HepG2 (cell line): Measurements from ENCODE around the gene PPP1R12B. TPM values are rescaled to one million over a fixed set of nuclear protein-coding genes. Genes with fewer than 3 reads are reported as not detected.
"Not testable (repeated sequence)": the region's sequence is repeated elsewhere in the genome, so short reads cannot be mapped to it uniquely, and the experiment has no call there.

ENCODE experiments used
- ATAC-seq: fragments of 200-7000 bp; cut with Tn5 transposase; 3 replicates; pipeline ENCODE4 v1.9.1; 2020; ENCODE audit warnings: mild to moderate bottlenecking, moderate library complexity
- BruUV-seq: library from RNA; stranded (reverse); fragments of 400-500 nt; replicated peaks from 2 replicates; lab custom pipeline; 2021; lab: Mats Ljungman, UMichigan
- CTCF ChIA-PET: fragments of 300-600 bp; formaldehyde crosslinking; extraction: SDS; loops from one replicate; lab custom pipeline; 2021; ENCODE audit warnings: low total read pairs, inconsistent platforms, low intra/inter-chr PET ratio; lab: Yijun Ruan, JAX
- POLR2A ChIA-PET: fragments of 350-600 bp; sonication (Branson Sonifier 250); formaldehyde crosslinking; loops from one replicate; lab custom pipeline; 2020; ENCODE audit warnings: antibody characterized with exemption, inconsistent platforms; lab: Yijun Ruan, JAX
- DNase-seq: peaks from one replicate; pipeline ENCODE4 v3.0.0-alpha.2; 2015; ENCODE audit warnings: low spot score
- FAIRE-seq: peaks from 3 replicates; lab custom pipeline; 2011; peaks lifted over from hg19 to GRCh38; lab: Jason Lieb, UNC
- H2AFZ ChIP-seq: one replicate; pipeline ENCODE4 v1.6.1; 2011; ENCODE audit warnings: low read length, inconsistent platforms
- H3K27ac ChIP-seq: fragments of 300-600 bp; 3 replicates; pipeline ENCODE4 v1.8.0; 2011; ENCODE audit warnings: mixed run types, mild to moderate bottlenecking, mixed read lengths, low read length, inconsistent platforms; ENCODE audit not compliant: insufficient read depth; ENCODE audit errors: extremely low read length
- H3K27me3 ChIP-seq, 2 experiments: fragments of 200-600 bp in 1 of 2; 2 replicates in 1 of 2; 3 replicates in 1 of 2; pipeline versions ENCODE4 v1.6.0 to v1.8.0; 2011; ENCODE audit warnings: low read length in 2 of 2, mild to moderate bottlenecking in 2 of 2, moderate library complexity in 2 of 2, inconsistent platforms in 1 of 2; ENCODE audit not compliant: insufficient read depth in 2 of 2, control insufficient read depth in 1 of 2
- H3K36me3 ChIP-seq, 2 experiments: fragments of 200-600 bp in 1 of 2; replicated peaks in 1 of 2; 2 replicates in 1 of 2; 3 replicates in 1 of 2; pipeline versions ENCODE4 v1.5.1 to v1.8.0; 2011; ENCODE audit warnings: low read length in 2 of 2, inconsistent platforms in 1 of 2; ENCODE audit not compliant: insufficient read depth in 2 of 2, control insufficient read depth in 1 of 2
- H3K4me1 ChIP-seq: 2 replicates; pipeline ENCODE4 v1.5.1; 2012; ENCODE audit warnings: low read length, inconsistent platforms; ENCODE audit not compliant: insufficient read depth
- H3K4me2 ChIP-seq: 2 replicates; pipeline ENCODE4 v1.6.0; 2011; ENCODE audit warnings: low read depth, low read length, inconsistent platforms
- H3K4me3 ChIP-seq, 3 experiments: fragments of 200-600 bp in 1 of 3; sonication (generic), shearing (Covaris generic) in 1 of 3; replicated peaks in 1 of 3; 2 replicates each; pipeline ENCODE4 v1.5.1; 2011 to 2016; ENCODE audit warnings: low read length in 3 of 3, inconsistent platforms in 2 of 3, low read depth in 2 of 3, mild to moderate bottlenecking in 2 of 3, control low read depth in 1 of 3, mixed read lengths in 1 of 3; ENCODE audit not compliant: insufficient read depth in 1 of 3
- H3K79me2 ChIP-seq: one replicate; pipeline ENCODE4 v1.6.1; 2011; ENCODE audit warnings: low read length, inconsistent platforms; ENCODE audit not compliant: insufficient read depth
- H3K9ac ChIP-seq: 2 replicates; pipeline ENCODE4 v1.6.0; 2011; ENCODE audit warnings: mild to moderate bottlenecking, low read depth, low read length, inconsistent platforms; ENCODE audit not compliant: insufficient read depth
- H3K9me3 ChIP-seq: 2 replicates; pipeline ENCODE4 v1.5.1; 2012; ENCODE audit warnings: mild to moderate bottlenecking, low read length
- H4K20me1 ChIP-seq: 2 replicates; pipeline ENCODE4 v1.6.0; 2011; ENCODE audit warnings: inconsistent platforms, mild to moderate bottlenecking, low read length, moderate library complexity; ENCODE audit not compliant: insufficient read depth
- FOXJ3 ChIP-seq: sonication (generic); formaldehyde crosslinking; IDR thresholded peaks from 2 replicates; pipeline ENCODE4 v1.4.0; 2020; ENCODE audit warnings: missing genetic modification reagents, mild to moderate bottlenecking, borderline replicate concordance
- WGBS: methylation state at CpG from one replicate; pipeline ENCODE4 v1.1.6; 2017; ENCODE audit warnings: low lambda C conversion rate; 5-methylcytosine and 5-hydroxymethylcytosine counted together
- in situ Hi-C: cut with HindIII; loops from 2 replicates; pipeline ENCODE4 v1.10.0; 2017; ENCODE audit warnings: low pct_unique_long_range_greater_than_20kb; ENCODE audit not compliant: extremely low pct_ligation_motif_present
- intact Hi-C: fragments of 100-400 bp; cut with micrococcal nuclease; formaldehyde crosslinking; loops from one replicate; pipeline ENCODE4 v1.10.0; 2022; ENCODE audit not compliant: unreplicated experiment
- polyA plus RNA-seq, 8 experiments: library from polyadenylated mRNA; depleted of rRNA in 3 of 8; stranded (reverse) in 7 of 8; unstranded in 1 of 8; fragments of >200 nt; fragmentation: Illumina TruSeq in 4 of 8; extraction: Trizol in 4 of 8; gene quantifications; 2 replicates each; pipeline versions ENCODE4 v1.2.1 to v1.2.3, GENCODE V29; 2011 to 2016; ENCODE audit warnings: low read depth in 4 of 8, missing spikeins in 1 of 8, mixed read lengths in 1 of 8; ENCODE audit not compliant: insufficient read depth in 1 of 8
- total RNA-seq, 5 experiments: library from RNA; depleted of rRNA; stranded (reverse); fragments of >200 nt; fragmentation: Illumina TruSeq; extraction: Trizol; gene quantifications; 2 replicates each; pipeline ENCODE4 v1.2.3, GENCODE V29; 2016; ENCODE audit warnings: low read depth in 1 of 5
- TF ChIP-seq, protein P1 (sequence below): sonication (generic); formaldehyde crosslinking; IDR thresholded peaks from 2 replicates; pipeline ENCODE4 v1.4.0; 2020; ENCODE audit warnings: mild to moderate bottlenecking, missing genetic modification reagents, borderline replicate concordance

The PPP1R12B gene
- total and polyA plus RNA-seq, 2 of the 13 experiments (the other 11 are each of a cell fraction or from before 2014, with no cell fraction given): 12.0 to 13.6 TPM

DNA sequence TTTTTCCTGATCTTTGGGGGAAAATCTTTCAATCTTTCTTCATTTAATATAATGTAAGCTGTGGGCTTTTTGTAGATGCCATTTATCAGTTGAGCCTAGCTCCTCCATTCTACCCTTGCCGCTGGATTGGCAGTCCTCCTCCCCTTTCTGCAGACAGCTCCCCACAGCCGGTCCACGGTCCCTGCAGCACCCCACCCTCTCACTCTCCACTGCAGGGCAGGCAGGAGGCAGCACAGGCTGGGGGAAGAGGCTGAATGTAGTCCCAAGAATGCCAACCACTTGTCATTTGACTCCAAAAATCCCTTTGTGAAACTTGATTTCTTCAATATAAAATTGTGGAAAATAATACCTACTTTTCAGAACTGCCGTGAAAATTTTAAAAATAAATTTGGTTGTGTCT, 265.1 kb downstream of the PPP1R12B start (continued):
- TF ChIP-seq, protein P1, sequence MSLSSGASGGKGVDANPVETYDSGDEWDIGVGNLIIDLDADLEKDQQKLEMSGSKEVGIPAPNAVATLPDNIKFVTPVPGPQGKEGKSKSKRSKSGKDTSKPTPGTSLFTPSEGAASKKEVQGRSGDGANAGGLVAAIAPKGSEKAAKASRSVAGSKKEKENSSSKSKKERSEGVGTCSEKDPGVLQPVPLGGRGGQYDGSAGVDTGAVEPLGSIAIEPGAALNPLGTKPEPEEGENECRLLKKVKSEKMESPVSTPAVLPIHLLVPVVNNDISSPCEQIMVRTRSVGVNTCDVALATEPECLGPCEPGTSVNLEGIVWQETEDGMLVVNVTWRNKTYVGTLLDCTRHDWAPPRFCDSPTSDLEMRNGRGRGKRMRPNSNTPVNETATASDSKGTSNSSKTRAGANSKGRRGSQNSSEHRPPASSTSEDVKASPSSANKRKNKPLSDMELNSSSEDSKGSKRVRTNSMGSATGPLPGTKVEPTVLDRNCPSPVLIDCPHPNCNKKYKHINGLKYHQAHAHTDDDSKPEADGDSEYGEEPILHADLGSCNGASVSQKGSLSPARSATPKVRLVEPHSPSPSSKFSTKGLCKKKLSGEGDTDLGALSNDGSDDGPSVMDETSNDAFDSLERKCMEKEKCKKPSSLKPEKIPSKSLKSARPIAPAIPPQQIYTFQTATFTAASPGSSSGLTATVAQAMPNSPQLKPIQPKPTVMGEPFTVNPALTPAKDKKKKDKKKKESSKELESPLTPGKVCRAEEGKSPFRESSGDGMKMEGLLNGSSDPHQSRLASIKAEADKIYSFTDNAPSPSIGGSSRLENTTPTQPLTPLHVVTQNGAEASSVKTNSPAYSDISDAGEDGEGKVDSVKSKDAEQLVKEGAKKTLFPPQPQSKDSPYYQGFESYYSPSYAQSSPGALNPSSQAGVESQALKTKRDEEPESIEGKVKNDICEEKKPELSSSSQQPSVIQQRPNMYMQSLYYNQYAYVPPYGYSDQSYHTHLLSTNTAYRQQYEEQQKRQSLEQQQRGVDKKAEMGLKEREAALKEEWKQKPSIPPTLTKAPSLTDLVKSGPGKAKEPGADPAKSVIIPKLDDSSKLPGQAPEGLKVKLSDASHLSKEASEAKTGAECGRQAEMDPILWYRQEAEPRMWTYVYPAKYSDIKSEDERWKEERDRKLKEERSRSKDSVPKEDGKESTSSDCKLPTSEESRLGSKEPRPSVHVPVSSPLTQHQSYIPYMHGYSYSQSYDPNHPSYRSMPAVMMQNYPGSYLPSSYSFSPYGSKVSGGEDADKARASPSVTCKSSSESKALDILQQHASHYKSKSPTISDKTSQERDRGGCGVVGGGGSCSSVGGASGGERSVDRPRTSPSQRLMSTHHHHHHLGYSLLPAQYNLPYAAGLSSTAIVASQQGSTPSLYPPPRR (CRISPR knock-in tag): no peak
- TF ChIP-seq FOXJ3 (CRISPR knock-in tag): no peak
- TF ChIP-seq, all 625 proteins: peak for 0

DNA sequence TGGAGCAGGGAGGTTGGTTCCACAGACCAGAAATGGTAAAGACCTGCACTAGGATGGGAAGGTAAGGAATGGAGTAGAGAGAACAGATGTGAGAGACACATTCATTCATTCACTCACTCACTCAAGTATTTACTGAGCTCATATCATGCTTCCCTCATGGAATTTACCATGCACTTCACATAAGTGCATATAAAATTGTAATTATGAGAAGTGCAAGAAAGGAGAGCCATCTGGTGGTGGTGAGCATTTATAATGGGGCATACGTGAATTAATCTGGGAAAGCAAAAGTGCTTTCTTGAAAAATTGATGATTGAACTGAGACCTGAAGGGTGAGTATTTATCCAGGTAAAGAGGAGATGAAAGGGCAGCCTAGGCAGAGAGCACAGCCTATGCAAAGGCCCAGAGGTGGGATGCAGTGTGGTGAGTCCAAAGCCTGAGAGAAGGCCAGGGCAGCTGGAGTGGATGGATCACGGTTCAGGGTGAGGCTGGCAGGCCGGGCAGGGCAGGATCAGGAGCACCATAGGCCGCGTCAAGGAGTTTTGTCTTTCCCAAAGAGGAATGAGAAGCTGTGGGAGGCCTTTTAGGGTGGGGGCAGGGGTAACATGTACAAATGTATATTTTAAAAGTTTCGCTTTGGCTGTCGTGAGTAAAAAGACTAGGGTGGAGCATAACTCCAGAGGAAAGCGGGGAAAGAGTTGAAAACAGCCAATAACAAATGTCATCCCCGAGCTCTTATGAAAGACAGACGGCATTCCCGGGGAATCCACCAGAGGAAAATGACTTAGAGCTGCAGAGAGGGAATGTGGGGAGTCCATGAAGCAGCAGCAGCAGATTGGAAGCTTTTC, 266.1 kb downstream of the PPP1R12B start:
- H3K4me3 ChIP-seq, H3K36me3 ChIP-seq, intact Hi-C loops, H3K27ac ChIP-seq, ATAC-seq, H3K9me3 ChIP-seq, CTCF ChIA-PET, FAIRE-seq, POLR2A ChIA-PET, H3K4me2 ChIP-seq, H4K20me1 ChIP-seq, H2AFZ ChIP-seq, DNase-seq, H3K79me2 ChIP-seq, H3K4me1 ChIP-seq, H3K9ac ChIP-seq, in situ Hi-C loops, H3K27me3 ChIP-seq, BruUV-seq: not testable (repeated sequence)
- WGBS: 54% methylated on average over 11 of the region's 11 CpGs

DNA sequence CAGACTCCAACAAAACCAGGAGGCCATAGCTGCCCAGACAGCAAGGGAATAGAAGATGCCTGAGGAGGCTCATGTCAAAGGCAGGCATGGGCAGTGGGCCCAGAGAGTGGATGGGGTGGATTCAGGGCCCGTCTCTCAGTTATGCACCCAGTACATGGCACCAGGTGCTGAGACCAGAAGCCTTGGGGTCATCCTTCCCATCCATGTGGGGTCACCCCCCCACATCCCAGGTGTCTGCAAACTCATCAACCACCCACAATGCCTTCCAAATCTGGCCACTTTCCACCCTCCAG, 266.7 kb downstream of the PPP1R12B start:
- H3K4me2 ChIP-seq, H3K79me2 ChIP-seq, ATAC-seq, DNase-seq, H4K20me1 ChIP-seq, CTCF ChIA-PET, H2AFZ ChIP-seq, POLR2A ChIA-PET, BruUV-seq, H3K9me3 ChIP-seq, intact Hi-C loops, H3K36me3 ChIP-seq, in situ Hi-C loops, H3K27ac ChIP-seq, H3K4me3 ChIP-seq, H3K27me3 ChIP-seq, H3K9ac ChIP-seq, FAIRE-seq: not testable (repeated sequence)
- WGBS: 100% methylated on average over 1 of the region's 1 CpG
- H3K4me1 ChIP-seq: peaks cover 11% of the 10 kb centered on the region
